22Rv1 (cell line): ENCODE results near the gene TTC1.

Source experiments
- ZFX ChIP-seq: fragments of 450-650 bp; IDR thresholded peaks from 2 replicates; pipeline ENCODE4 v1.6.1; 2017; ENCODE audit warnings: antibody characterized with exemption, borderline replicate concordance
- TF ChIP-seq, protein P1 (sequence below): fragments of 450-650 bp; IDR thresholded peaks from 2 replicates; pipeline ENCODE4 v1.5.1; 2017; ENCODE audit warnings: mild to moderate bottlenecking

DNA sequence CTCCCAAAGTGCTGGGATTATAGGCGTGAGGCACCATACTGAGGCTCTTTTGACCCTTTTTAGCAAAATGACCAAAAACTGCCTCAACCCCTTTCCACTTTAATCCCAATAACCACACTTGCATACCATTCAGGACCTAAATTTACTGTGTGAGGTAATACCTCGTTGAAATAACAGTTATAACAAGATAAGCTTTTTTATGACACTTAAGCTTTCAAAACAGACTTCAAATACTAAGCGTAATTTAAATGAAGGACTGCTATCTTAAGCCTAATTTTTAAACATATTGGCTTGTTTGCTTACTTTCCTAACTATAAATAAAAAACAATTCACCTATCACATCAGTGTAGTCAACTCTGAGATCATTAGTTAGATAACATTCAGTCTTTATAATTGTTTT, 72.6 kb downstream of the TTC1 start:
- TF ChIP-seq, protein P1, sequence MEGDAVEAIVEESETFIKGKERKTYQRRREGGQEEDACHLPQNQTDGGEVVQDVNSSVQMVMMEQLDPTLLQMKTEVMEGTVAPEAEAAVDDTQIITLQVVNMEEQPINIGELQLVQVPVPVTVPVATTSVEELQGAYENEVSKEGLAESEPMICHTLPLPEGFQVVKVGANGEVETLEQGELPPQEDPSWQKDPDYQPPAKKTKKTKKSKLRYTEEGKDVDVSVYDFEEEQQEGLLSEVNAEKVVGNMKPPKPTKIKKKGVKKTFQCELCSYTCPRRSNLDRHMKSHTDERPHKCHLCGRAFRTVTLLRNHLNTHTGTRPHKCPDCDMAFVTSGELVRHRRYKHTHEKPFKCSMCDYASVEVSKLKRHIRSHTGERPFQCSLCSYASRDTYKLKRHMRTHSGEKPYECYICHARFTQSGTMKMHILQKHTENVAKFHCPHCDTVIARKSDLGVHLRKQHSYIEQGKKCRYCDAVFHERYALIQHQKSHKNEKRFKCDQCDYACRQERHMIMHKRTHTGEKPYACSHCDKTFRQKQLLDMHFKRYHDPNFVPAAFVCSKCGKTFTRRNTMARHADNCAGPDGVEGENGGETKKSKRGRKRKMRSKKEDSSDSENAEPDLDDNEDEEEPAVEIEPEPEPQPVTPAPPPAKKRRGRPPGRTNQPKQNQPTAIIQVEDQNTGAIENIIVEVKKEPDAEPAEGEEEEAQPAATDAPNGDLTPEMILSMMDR = no peak
- TF ChIP-seq ZFX = no peak
